HepG2 (cell line): ENCODE data around the gene BBS9. TPM values are rescaled to one million over a fixed set of nuclear protein-coding genes. Genes with fewer than 3 reads are reported as not detected.

Experiments used
- ATAC-seq: fragments of 200-7000 bp; cut with Tn5 transposase; 3 replicates; pipeline ENCODE4 v1.9.1; 2020; ENCODE audit warnings: mild to moderate bottlenecking, moderate library complexity
- BruUV-seq: library from RNA; stranded (reverse); fragments of 400-500 nt; replicated peaks from 2 replicates; lab custom pipeline; 2021; lab: Mats Ljungman, UMichigan
- CTCF ChIA-PET: fragments of 300-600 bp; formaldehyde crosslinking; extraction: SDS; loops from one replicate; lab custom pipeline; 2021; ENCODE audit warnings: low total read pairs, inconsistent platforms, low intra/inter-chr PET ratio; lab: Yijun Ruan, JAX
- POLR2A ChIA-PET: fragments of 350-600 bp; sonication (Branson Sonifier 250); formaldehyde crosslinking; loops from one replicate; lab custom pipeline; 2020; ENCODE audit warnings: antibody characterized with exemption, inconsistent platforms; lab: Yijun Ruan, JAX
- DNase-seq: peaks from one replicate; pipeline ENCODE4 v3.0.0-alpha.2; 2015; ENCODE audit warnings: low spot score
- FAIRE-seq: peaks from 3 replicates; lab custom pipeline; 2011; peaks lifted over from hg19 to GRCh38; lab: Jason Lieb, UNC
- H2AFZ ChIP-seq: one replicate; pipeline ENCODE4 v1.6.1; 2011; ENCODE audit warnings: low read length, inconsistent platforms
- H3K27ac ChIP-seq: fragments of 300-600 bp; 3 replicates; pipeline ENCODE4 v1.8.0; 2011; ENCODE audit warnings: mixed run types, mild to moderate bottlenecking, mixed read lengths, low read length, inconsistent platforms; ENCODE audit not compliant: insufficient read depth; ENCODE audit errors: extremely low read length
- H3K27me3 ChIP-seq, 2 experiments: fragments of 200-600 bp in 1 of 2; 2 replicates in 1 of 2; 3 replicates in 1 of 2; pipeline versions ENCODE4 v1.6.0 to v1.8.0; 2011; ENCODE audit warnings: low read length in 2 of 2, mild to moderate bottlenecking in 2 of 2, moderate library complexity in 2 of 2, inconsistent platforms in 1 of 2; ENCODE audit not compliant: insufficient read depth in 2 of 2, control insufficient read depth in 1 of 2
- H3K36me3 ChIP-seq, 2 experiments: fragments of 200-600 bp in 1 of 2; replicated peaks in 1 of 2; 2 replicates in 1 of 2; 3 replicates in 1 of 2; pipeline versions ENCODE4 v1.5.1 to v1.8.0; 2011; ENCODE audit warnings: low read length in 2 of 2, inconsistent platforms in 1 of 2; ENCODE audit not compliant: insufficient read depth in 2 of 2, control insufficient read depth in 1 of 2
- H3K4me1 ChIP-seq: 2 replicates; pipeline ENCODE4 v1.5.1; 2012; ENCODE audit warnings: low read length, inconsistent platforms; ENCODE audit not compliant: insufficient read depth
- H3K4me2 ChIP-seq: 2 replicates; pipeline ENCODE4 v1.6.0; 2011; ENCODE audit warnings: low read depth, low read length, inconsistent platforms
- H3K4me3 ChIP-seq, 3 experiments: fragments of 200-600 bp in 1 of 3; sonication (generic), shearing (Covaris generic) in 1 of 3; replicated peaks in 1 of 3; 2 replicates each; pipeline ENCODE4 v1.5.1; 2011 to 2016; ENCODE audit warnings: low read length in 3 of 3, inconsistent platforms in 2 of 3, low read depth in 2 of 3, mild to moderate bottlenecking in 2 of 3, control low read depth in 1 of 3, mixed read lengths in 1 of 3; ENCODE audit not compliant: insufficient read depth in 1 of 3
- H3K79me2 ChIP-seq: one replicate; pipeline ENCODE4 v1.6.1; 2011; ENCODE audit warnings: low read length, inconsistent platforms; ENCODE audit not compliant: insufficient read depth
- H3K9ac ChIP-seq: 2 replicates; pipeline ENCODE4 v1.6.0; 2011; ENCODE audit warnings: mild to moderate bottlenecking, low read depth, low read length, inconsistent platforms; ENCODE audit not compliant: insufficient read depth
- H3K9me3 ChIP-seq: 2 replicates; pipeline ENCODE4 v1.5.1; 2012; ENCODE audit warnings: mild to moderate bottlenecking, low read length
- H4K20me1 ChIP-seq: 2 replicates; pipeline ENCODE4 v1.6.0; 2011; ENCODE audit warnings: inconsistent platforms, mild to moderate bottlenecking, low read length, moderate library complexity; ENCODE audit not compliant: insufficient read depth
- KDM2A ChIP-seq: sonication (generic); formaldehyde crosslinking; IDR thresholded peaks from 2 replicates; pipeline ENCODE4 v1.4.0; 2020; ENCODE audit warnings: low read depth, missing genetic modification reagents, borderline replicate concordance
- KLF15 ChIP-seq: sonication (generic); formaldehyde crosslinking; IDR thresholded peaks from 2 replicates; pipeline ENCODE4 v1.8.1; 2023; ENCODE audit warnings: borderline replicate concordance, mild to moderate bottlenecking, inconsistent platforms, missing genetic modification reagents, mixed read lengths
- MAFG ChIP-seq: sonication (generic); formaldehyde crosslinking; IDR thresholded peaks from 2 replicates; pipeline ENCODE4 v1.5.1; 2020; ENCODE audit warnings: mild to moderate bottlenecking, missing genetic modification reagents
- PBX3 ChIP-seq: sonication (generic); formaldehyde crosslinking; IDR thresholded peaks from 2 replicates; pipeline ENCODE4 v1.8.1; 2023; ENCODE audit warnings: missing genetic modification reagents, inconsistent platforms, borderline replicate concordance
- RXRA ChIP-seq: sonication (generic); formaldehyde crosslinking; IDR thresholded peaks from 2 replicates; pipeline ENCODE4 v1.5.1; 2020; ENCODE audit warnings: missing genetic modification reagents
- TOPORS ChIP-seq: sonication (generic); formaldehyde crosslinking; IDR thresholded peaks from 2 replicates; pipeline ENCODE4 v1.8.0; 2023; ENCODE audit warnings: mild to moderate bottlenecking, missing genetic modification reagents
- ZBTB38 ChIP-seq: sonication (generic); formaldehyde crosslinking; IDR thresholded peaks from 2 replicates; pipeline ENCODE4 v1.5.1; 2020; ENCODE audit warnings: mild to moderate bottlenecking, missing genetic modification reagents
- ZNF256 ChIP-seq: sonication (generic); formaldehyde crosslinking; conservative IDR thresholded peaks from 2 replicates; pipeline ENCODE4 v1.4.0; 2020; ENCODE audit warnings: missing genetic modification reagents
- ZNF276 ChIP-seq: sonication (generic); formaldehyde crosslinking; IDR thresholded peaks from 2 replicates; pipeline ENCODE4 v1.4.0; 2020; ENCODE audit warnings: mild to moderate bottlenecking, low read depth, missing genetic modification reagents
- ZNF30 ChIP-seq: sonication (generic); formaldehyde crosslinking; IDR thresholded peaks from 2 replicates; pipeline ENCODE4 v1.5.0; 2020; ENCODE audit warnings: mild to moderate bottlenecking, missing genetic modification reagents
- ZNF598 ChIP-seq: sonication (generic); formaldehyde crosslinking; IDR thresholded peaks from 2 replicates; pipeline ENCODE4 v1.5.1; 2020; ENCODE audit warnings: mild to moderate bottlenecking, missing genetic modification reagents, borderline replicate concordance
- ZNF672 ChIP-seq: sonication (generic); formaldehyde crosslinking; IDR thresholded peaks from 2 replicates; pipeline ENCODE4 v1.8.1; 2022; ENCODE audit warnings: missing genetic modification reagents
- ZNF773 ChIP-seq: sonication (generic); formaldehyde crosslinking; IDR thresholded peaks from 2 replicates; pipeline ENCODE4 v1.4.0; 2020; ENCODE audit warnings: missing genetic modification reagents, borderline replicate concordance
- ZNF883 ChIP-seq: sonication (generic); formaldehyde crosslinking; IDR thresholded peaks from 2 replicates; pipeline ENCODE4 v1.5.1; 2020; ENCODE audit warnings: mild to moderate bottlenecking, missing genetic modification reagents; ENCODE audit errors: not compliant biosample characterization
- WGBS: methylation state at CpG from one replicate; pipeline ENCODE4 v1.1.6; 2017; ENCODE audit warnings: low lambda C conversion rate; 5-methylcytosine and 5-hydroxymethylcytosine counted together
- in situ Hi-C: cut with HindIII; loops from 2 replicates; pipeline ENCODE4 v1.10.0; 2017; ENCODE audit warnings: low pct_unique_long_range_greater_than_20kb; ENCODE audit not compliant: extremely low pct_ligation_motif_present
- intact Hi-C: fragments of 100-400 bp; cut with micrococcal nuclease; formaldehyde crosslinking; loops from one replicate; pipeline ENCODE4 v1.10.0; 2022; ENCODE audit not compliant: unreplicated experiment
- polyA plus RNA-seq, 8 experiments: library from polyadenylated mRNA; depleted of rRNA in 3 of 8; stranded (reverse) in 7 of 8; unstranded in 1 of 8; fragments of >200 nt; fragmentation: Illumina TruSeq in 4 of 8; extraction: Trizol in 4 of 8; gene quantifications; 2 replicates each; pipeline versions ENCODE4 v1.2.1 to v1.2.3, GENCODE V29; 2011 to 2016; ENCODE audit warnings: low read depth in 4 of 8, missing spikeins in 1 of 8, mixed read lengths in 1 of 8; ENCODE audit not compliant: insufficient read depth in 1 of 8
- total RNA-seq, 5 experiments: library from RNA; depleted of rRNA; stranded (reverse); fragments of >200 nt; fragmentation: Illumina TruSeq; extraction: Trizol; gene quantifications; 2 replicates each; pipeline ENCODE4 v1.2.3, GENCODE V29; 2016; ENCODE audit warnings: low read depth in 1 of 5

BBS9 gene
- total and polyA plus RNA-seq, 2 of the 13 experiments (the other 11 are each of a cell fraction or from before 2014, with no cell fraction given), result 5.1 to 7.8 TPM

- Histone ChIP-seq H3K9me3 (no peaks in the 10 kb centered on the region), H3K27me3 (no peaks in the 10 kb centered on the region), H3K79me2 (no peaks in the 10 kb centered on the region), H4K20me1 (no peaks in the 10 kb centered on the region), H3K4me1 (peaks cover 5% of the 10 kb centered on the region; the same call in 1 of the 2 replicates), H3K36me3 (no peaks in the 10 kb centered on the region), H3K27ac (no peak overlapping the region), H2AFZ (no peak overlapping the region), H3K9ac (no peak overlapping the region), H3K4me3 (no peak overlapping the region), H3K4me2 (no peak overlapping the region)
- intact Hi-C loops (no loop called here), in situ Hi-C loops (no loop called here)
- no peak for DNase-seq
- TF ChIP-seq TOPORS (CRISPR knock-in tag) (no peak), RXRA (CRISPR knock-in tag) (no peak), MAFG (no peak)
- WGBS, result 42% methylated on average over 6 of the region's 6 CpGs
- CTCF ChIA-PET, result no interaction called here
- FAIRE-seq, result no peak
- no TSS peak for BruUV-seq
- ATAC-seq, result no peak
- POLR2A ChIA-PET, result no interaction called here
Observed at GRCh38 chr7:33559324-33559710, 430.0 kb downstream of the BBS9 start.

- ChIA-PET CTCF (no interaction called here), POLR2A (no interaction called here)
- no peak overlapping the region for H3K9ac ChIP-seq
- DNase-seq (no peak), ATAC-seq (no peak), FAIRE-seq (no peak)
- no peak overlapping the region for H2AFZ ChIP-seq
- H3K27me3 ChIP-seq, result no peaks in the 10 kb centered on the region
- H3K27ac ChIP-seq, result no peak overlapping the region
- H3K4me2 ChIP-seq, result no peak overlapping the region
- BruUV-seq, result no TSS peak
- no peaks in the 10 kb centered on the region for H4K20me1 ChIP-seq
- no peaks in the 10 kb centered on the region for H3K36me3 ChIP-seq
- no peaks in the 10 kb centered on the region for H3K4me1 ChIP-seq
- H3K4me3 ChIP-seq, result no peak overlapping the region
- intact Hi-C loops (no loop called here), in situ Hi-C loops (no loop called here)
- no peaks in the 10 kb centered on the region for H3K9me3 ChIP-seq
- TF ChIP-seq ZNF773 (CRISPR knock-in tag) (no peak), KLF15 (CRISPR knock-in tag) (no peak), PBX3 (CRISPR knock-in tag) (no peak), ZNF672 (CRISPR knock-in tag) (no peak), ZNF256 (CRISPR knock-in tag) (no peak), ZNF883 (CRISPR knock-in tag) (no peak), ZNF598 (no peak), KDM2A (CRISPR knock-in tag) (no peak), ZBTB38 (CRISPR knock-in tag) (no peak), ZNF276 (CRISPR knock-in tag) (no peak), ZNF30 (no peak)
- no peaks in the 10 kb centered on the region for H3K79me2 ChIP-seq
Observed at GRCh38 chr7:33562996-33563395, 433.6 kb downstream of the BBS9 start.
